GM12878 (cell line): Measurements from ENCODE around the gene CDH4. TPM values are rescaled to one million over a fixed set of nuclear protein-coding genes. Genes with fewer than 3 reads are reported as not detected.

Experiments used
- ATAC-seq: fragments of 200-7000 bp; cut with Tn5 transposase; 3 replicates; pipeline ENCODE4 v1.9.1; 2020; ENCODE audit warnings: mild to moderate bottlenecking, moderate library complexity
- BruUV-seq: library from RNA; stranded (reverse); fragments of 400-500 nt; replicated peaks from 2 replicates; lab custom pipeline; 2021; lab: Mats Ljungman, UMichigan
- CTCF ChIA-PET: fragments of 300-600 bp; sonication (Branson Sonifier 250); formaldehyde crosslinking; extraction: SDS; loops from one replicate; lab custom pipeline; 2021; ENCODE audit warnings: inconsistent platforms; lab: Yijun Ruan, JAX
- POLR2A ChIA-PET: fragments of 350-600 bp; formaldehyde crosslinking; extraction: SDS; loops from one replicate; lab custom pipeline; 2021; ENCODE audit warnings: inconsistent platforms; lab: Charles Lee
- RAD21 ChIA-PET: fragments of 300-600 bp; sonication (Branson Sonifier 250); formaldehyde crosslinking; loops from one replicate; lab custom pipeline; 2023; ENCODE audit warnings: antibody characterized with exemption; ENCODE audit not compliant: unreplicated experiment; lab: Charles Lee
- SMC1A ChIA-PET: fragments of 300-600 bp; sonication (Branson Sonifier 250); formaldehyde crosslinking; loops from one replicate; lab custom pipeline; 2023; ENCODE audit not compliant: unreplicated experiment, uncharacterized antibody; lab: Charles Lee
- DNase-seq: peaks from one replicate; pipeline ENCODE4 v3.0.0-alpha.2; 2011; ENCODE audit warnings: low read depth, low spot score
- FAIRE-seq: peaks from 3 replicates; lab custom pipeline; 2011; peaks lifted over from hg19 to GRCh38; lab: Jason Lieb, UNC
- H2AFZ ChIP-seq: 2 replicates; pipeline ENCODE4 v1.6.0; 2011; ENCODE audit warnings: low read depth, low read length, control low read depth; ENCODE audit not compliant: control insufficient read depth
- H3K27ac ChIP-seq: 2 replicates; pipeline ENCODE4 v1.5.1; 2011; ENCODE audit warnings: control low read depth; ENCODE audit not compliant: control insufficient read depth, insufficient read depth
- H3K27me3 ChIP-seq, 2 experiments: replicated peaks in 1 of 2; 2 replicates each; pipeline versions ENCODE4 v1.6.0 to v1.6.1; 2011; ENCODE audit warnings: low read length in 1 of 2; ENCODE audit not compliant: control insufficient read depth in 2 of 2, insufficient read depth in 2 of 2
- H3K36me3 ChIP-seq, 2 experiments: 2 replicates each; pipeline ENCODE4 v1.5.1; 2011; ENCODE audit warnings: low read length in 1 of 2; ENCODE audit not compliant: control insufficient read depth in 2 of 2, insufficient read depth in 2 of 2
- H3K4me1 ChIP-seq: 2 replicates; pipeline ENCODE4 v1.6.1; 2011; ENCODE audit warnings: mild to moderate bottlenecking, low read length, moderate library complexity, mixed read lengths; ENCODE audit not compliant: control insufficient read depth, insufficient read depth
- H3K4me2 ChIP-seq: 2 replicates; pipeline ENCODE4 v1.6.0; 2011; ENCODE audit warnings: control low read depth; ENCODE audit not compliant: control insufficient read depth, insufficient read depth
- H3K4me3 ChIP-seq: fragments of 200-600 bp; sonication (generic); 2 replicates; pipeline ENCODE4 v1.5.1; 2016
- H3K79me2 ChIP-seq: 2 replicates; pipeline ENCODE4 v1.6.0; 2011; ENCODE audit warnings: low read length; ENCODE audit not compliant: control insufficient read depth, insufficient read depth
- H3K9ac ChIP-seq: 2 replicates; pipeline ENCODE4 v1.8.0; 2011; ENCODE audit warnings: low read length, control low read depth, mixed read lengths; ENCODE audit not compliant: control insufficient read depth, insufficient read depth
- H3K9me3 ChIP-seq: replicated peaks from 3 replicates; pipeline ENCODE4 v1.5.1; 2011; ENCODE audit warnings: mild to moderate bottlenecking, low read length; ENCODE audit not compliant: control insufficient read depth, insufficient read depth
- H4K20me1 ChIP-seq: 2 replicates; pipeline ENCODE4 v1.6.0; 2011; ENCODE audit not compliant: control insufficient read depth, insufficient read depth
- MEF2A ChIP-seq: IDR thresholded peaks from 2 replicates; pipeline ENCODE4 v1.6.1; 2011; ENCODE audit warnings: low read depth, mild to moderate bottlenecking, low read length, moderate library complexity; ENCODE audit not compliant: insufficient read depth
- MTA3 ChIP-seq: IDR thresholded peaks from 2 replicates; pipeline ENCODE4 v1.6.1; 2012; ENCODE audit warnings: low read length, inconsistent platforms, borderline replicate concordance
- NFYA ChIP-seq: IDR thresholded peaks from 2 replicates; pipeline ENCODE4 v1.6.1; 2011; ENCODE audit warnings: low read depth, mild to moderate bottlenecking, low read length, improper control_type of control experiment, borderline replicate concordance
- SMC3 ChIP-seq: IDR thresholded peaks from 2 replicates; pipeline ENCODE4 v1.6.1; 2011; ENCODE audit warnings: low read length, improper control_type of control experiment, borderline replicate concordance
- YY1 ChIP-seq: IDR thresholded peaks from 2 replicates; pipeline ENCODE4 v1.6.1; 2011; ENCODE audit warnings: low read depth, mild to moderate bottlenecking, low read length
- ZNF207 ChIP-seq: fragments of 450-650 bp; IDR thresholded peaks from 2 replicates; pipeline ENCODE4 v1.6.1; 2014; ENCODE audit warnings: antibody characterized with exemption, mild to moderate bottlenecking, borderline replicate concordance
- WGBS: methylation state at CpG from one replicate; pipeline ENCODE4 v1.1.6; 2016; ENCODE audit warnings: low lambda C conversion rate; ENCODE audit not compliant: insufficient replicate concordance, insufficient coverage; ENCODE audit errors: missing lambda C conversion rate; 5-methylcytosine and 5-hydroxymethylcytosine counted together
- in situ Hi-C: fragments of 300-500 bp; cut with MboI; formaldehyde crosslinking; loops from 9 replicates; pipeline ENCODE4 v1.14.3; 2018; ENCODE audit warnings: mixed read lengths
- intact Hi-C: fragments of 100-400 bp; cut with micrococcal nuclease; formaldehyde crosslinking; loops from one replicate; pipeline ENCODE4 v1.14.2; 2022; ENCODE audit not compliant: unreplicated experiment
- polyA plus RNA-seq, 11 experiments: library from polyadenylated mRNA; depleted of rRNA in 4 of 11; unstranded in 6 of 11; stranded (reverse) in 5 of 11; fragments of >200 nt; fragmentation: Nextera tagmentation in 4 of 11; fragmentation: Illumina TruSeq in 1 of 11; extraction: Ambion mirVana in 4 of 11; extraction: Trizol in 1 of 11; gene quantifications; 1 replicate in 1 of 11; 2 replicates in 10 of 11; pipeline versions ENCODE4 v1.2.1 to v1.2.3, GENCODE V29; 2011 to 2016; ENCODE audit warnings: inconsistent platforms in 2 of 11, missing spikeins in 2 of 11, low read depth in 1 of 11
- total RNA-seq, 4 experiments: library from RNA; depleted of rRNA in 3 of 4; stranded (reverse); fragments of >200 nt in 3 of 4; fragmentation: Illumina TruSeq in 1 of 4; extraction: Trizol in 1 of 4; gene quantifications; 2 replicates each; pipeline versions ENCODE4 v1.2.1 to v1.2.3, GENCODE V29; 2013 to 2021
- TF ChIP-seq, protein P1 (sequence below): fragments of 450-650 bp; IDR thresholded peaks from 2 replicates; pipeline ENCODE4 v1.6.1; 2017; ENCODE audit warnings: mild to moderate bottlenecking, moderate library complexity
- TF ChIP-seq, protein P2 (sequence below): fragments of 450-650 bp; IDR thresholded peaks from 2 replicates; pipeline ENCODE4 v1.6.1; 2016; ENCODE audit warnings: mild to moderate bottlenecking
- TF ChIP-seq, protein P3 (sequence below): IDR thresholded peaks from 2 replicates; pipeline ENCODE4 v1.6.1; 2012; ENCODE audit warnings: improper control_type of control experiment, low read depth, low read length; ENCODE audit not compliant: insufficient replicate concordance

The CDH4 gene
- total and polyA plus RNA-seq, 10 of the 15 experiments (the other 5 are each of a cell fraction or from before 2014, with no cell fraction given), result not detected

DNA sequence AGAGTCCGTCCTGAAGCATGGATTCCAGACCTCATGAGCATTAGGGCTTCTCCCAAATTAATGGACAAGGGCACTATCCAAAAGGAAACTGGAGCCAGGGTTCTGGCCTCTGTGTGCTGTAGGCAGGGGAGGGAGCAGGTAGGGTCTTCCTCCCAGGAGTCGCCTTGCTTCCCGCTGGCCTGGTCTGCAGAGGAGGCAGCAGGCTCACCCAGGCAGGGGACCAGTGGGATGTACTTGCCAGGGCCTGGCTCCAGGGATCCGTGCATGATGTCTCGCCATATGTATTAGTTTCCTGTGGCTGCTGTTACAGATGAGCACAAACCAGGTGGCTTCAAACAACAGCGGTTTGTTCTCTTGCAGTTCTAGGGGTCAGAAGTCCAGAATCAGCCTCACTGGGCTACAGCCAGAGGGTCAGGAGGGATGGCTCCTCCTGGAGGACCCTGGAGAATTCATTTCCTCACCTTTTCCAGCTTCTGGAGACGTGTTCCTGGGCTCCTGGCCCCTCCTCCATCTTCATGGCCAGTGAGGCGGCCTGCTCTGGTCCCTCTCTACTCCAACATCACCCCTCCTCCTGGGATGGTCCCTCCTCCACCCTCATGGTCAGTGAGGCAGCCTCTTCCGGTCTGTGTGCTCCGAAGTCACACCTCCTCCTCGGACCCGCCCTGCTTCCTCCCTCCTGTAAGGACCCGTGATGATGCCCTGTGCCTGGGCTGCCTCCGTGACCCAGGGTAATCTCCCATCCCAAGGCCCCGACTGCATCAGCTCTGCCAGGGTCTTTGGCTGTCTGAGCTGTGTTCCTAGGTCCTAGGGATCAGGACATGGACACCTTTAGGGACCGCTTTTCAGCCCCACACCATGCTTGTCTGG, 329.1 kb downstream of the CDH4 start (continued):
- TF ChIP-seq, protein P1, sequence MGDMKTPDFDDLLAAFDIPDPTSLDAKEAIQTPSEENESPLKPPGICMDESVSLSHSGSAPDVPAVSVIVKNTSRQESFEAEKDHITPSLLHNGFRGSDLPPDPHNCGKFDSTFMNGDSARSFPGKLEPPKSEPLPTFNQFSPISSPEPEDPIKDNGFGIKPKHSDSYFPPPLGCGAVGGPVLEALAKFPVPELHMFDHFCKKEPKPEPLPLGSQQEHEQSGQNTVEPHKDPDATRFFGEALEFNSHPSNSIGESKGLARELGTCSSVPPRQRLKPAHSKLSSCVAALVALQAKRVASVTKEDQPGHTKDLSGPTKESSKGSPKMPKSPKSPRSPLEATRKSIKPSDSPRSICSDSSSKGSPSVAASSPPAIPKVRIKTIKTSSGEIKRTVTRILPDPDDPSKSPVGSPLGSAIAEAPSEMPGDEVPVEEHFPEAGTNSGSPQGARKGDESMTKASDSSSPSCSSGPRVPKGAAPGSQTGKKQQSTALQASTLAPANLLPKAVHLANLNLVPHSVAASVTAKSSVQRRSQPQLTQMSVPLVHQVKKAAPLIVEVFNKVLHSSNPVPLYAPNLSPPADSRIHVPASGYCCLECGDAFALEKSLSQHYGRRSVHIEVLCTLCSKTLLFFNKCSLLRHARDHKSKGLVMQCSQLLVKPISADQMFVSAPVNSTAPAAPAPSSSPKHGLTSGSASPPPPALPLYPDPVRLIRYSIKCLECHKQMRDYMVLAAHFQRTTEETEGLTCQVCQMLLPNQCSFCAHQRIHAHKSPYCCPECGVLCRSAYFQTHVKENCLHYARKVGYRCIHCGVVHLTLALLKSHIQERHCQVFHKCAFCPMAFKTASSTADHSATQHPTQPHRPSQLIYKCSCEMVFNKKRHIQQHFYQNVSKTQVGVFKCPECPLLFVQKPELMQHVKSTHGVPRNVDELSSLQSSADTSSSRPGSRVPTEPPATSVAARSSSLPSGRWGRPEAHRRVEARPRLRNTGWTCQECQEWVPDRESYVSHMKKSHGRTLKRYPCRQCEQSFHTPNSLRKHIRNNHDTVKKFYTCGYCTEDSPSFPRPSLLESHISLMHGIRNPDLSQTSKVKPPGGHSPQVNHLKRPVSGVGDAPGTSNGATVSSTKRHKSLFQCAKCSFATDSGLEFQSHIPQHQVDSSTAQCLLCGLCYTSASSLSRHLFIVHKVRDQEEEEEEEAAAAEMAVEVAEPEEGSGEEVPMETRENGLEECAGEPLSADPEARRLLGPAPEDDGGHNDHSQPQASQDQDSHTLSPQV, result no peak
- TF ChIP-seq YY1, result no peak
- no peak for TF ChIP-seq ZNF207

DNA sequence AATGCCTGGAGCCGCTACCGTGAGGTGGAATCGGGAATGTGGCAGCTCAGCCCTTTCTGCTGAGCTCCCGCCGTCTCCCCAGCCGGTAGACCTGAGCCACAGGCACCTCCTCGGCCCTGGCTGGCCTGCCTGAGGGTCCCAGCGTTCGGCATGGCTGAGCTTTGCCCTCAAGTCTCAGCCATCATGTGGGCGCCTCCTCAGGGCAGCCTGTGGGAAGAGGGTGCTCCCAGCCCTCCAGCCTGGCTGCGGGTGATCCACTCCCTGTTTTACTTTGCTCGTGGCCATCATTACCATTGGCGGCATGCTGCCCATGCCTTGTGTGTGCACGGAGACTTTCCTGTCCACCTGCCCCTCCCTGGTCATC, 329.7 kb downstream of the CDH4 start:
- DNase-seq (no peak), ATAC-seq (no peak), FAIRE-seq (no peak)
- in situ Hi-C loops, result no loop called here
- Histone ChIP-seq H3K4me1 (no peaks in the 10 kb centered on the region), H4K20me1 (no peaks in the 10 kb centered on the region), H3K4me2 (no peak overlapping the region), H3K27me3 (no peaks in the 10 kb centered on the region), H3K79me2 (no peaks in the 10 kb centered on the region), H3K9ac (no peak overlapping the region), H3K36me3 (no peaks in the 10 kb centered on the region), H2AFZ (no peak overlapping the region), H3K4me3 (no peak overlapping the region), H3K9me3 (no peaks in the 10 kb centered on the region; the same call in 2 of the 3 replicates), H3K27ac (no peak overlapping the region)
- no TSS peak for BruUV-seq
- 26% methylated on average over 14 of the region's 14 CpGs for WGBS
- RAD21 ChIA-PET, result no interaction called here
- SMC1A ChIA-PET, result no interaction called here
- CTCF ChIA-PET, result no interaction called here
- POLR2A ChIA-PET, result no interaction called here
- intact Hi-C loops, result no loop called here
- TF ChIP-seq SMC3 (no peak), NFYA (no peak), MTA3 (no peak), MEF2A (no peak)
- TF ChIP-seq, protein P2, sequence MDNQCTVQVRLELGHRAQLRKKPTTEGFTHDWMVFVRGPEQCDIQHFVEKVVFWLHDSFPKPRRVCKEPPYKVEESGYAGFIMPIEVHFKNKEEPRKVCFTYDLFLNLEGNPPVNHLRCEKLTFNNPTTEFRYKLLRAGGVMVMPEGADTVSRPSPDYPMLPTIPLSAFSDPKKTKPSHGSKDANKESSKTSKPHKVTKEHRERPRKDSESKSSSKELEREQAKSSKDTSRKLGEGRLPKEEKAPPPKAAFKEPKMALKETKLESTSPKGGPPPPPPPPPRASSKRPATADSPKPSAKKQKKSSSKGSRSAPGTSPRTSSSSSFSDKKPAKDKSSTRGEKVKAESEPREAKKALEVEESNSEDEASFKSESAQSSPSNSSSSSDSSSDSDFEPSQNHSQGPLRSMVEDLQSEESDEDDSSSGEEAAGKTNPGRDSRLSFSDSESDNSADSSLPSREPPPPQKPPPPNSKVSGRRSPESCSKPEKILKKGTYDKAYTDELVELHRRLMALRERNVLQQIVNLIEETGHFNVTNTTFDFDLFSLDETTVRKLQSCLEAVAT, result no peak
- TF ChIP-seq, protein P3, sequence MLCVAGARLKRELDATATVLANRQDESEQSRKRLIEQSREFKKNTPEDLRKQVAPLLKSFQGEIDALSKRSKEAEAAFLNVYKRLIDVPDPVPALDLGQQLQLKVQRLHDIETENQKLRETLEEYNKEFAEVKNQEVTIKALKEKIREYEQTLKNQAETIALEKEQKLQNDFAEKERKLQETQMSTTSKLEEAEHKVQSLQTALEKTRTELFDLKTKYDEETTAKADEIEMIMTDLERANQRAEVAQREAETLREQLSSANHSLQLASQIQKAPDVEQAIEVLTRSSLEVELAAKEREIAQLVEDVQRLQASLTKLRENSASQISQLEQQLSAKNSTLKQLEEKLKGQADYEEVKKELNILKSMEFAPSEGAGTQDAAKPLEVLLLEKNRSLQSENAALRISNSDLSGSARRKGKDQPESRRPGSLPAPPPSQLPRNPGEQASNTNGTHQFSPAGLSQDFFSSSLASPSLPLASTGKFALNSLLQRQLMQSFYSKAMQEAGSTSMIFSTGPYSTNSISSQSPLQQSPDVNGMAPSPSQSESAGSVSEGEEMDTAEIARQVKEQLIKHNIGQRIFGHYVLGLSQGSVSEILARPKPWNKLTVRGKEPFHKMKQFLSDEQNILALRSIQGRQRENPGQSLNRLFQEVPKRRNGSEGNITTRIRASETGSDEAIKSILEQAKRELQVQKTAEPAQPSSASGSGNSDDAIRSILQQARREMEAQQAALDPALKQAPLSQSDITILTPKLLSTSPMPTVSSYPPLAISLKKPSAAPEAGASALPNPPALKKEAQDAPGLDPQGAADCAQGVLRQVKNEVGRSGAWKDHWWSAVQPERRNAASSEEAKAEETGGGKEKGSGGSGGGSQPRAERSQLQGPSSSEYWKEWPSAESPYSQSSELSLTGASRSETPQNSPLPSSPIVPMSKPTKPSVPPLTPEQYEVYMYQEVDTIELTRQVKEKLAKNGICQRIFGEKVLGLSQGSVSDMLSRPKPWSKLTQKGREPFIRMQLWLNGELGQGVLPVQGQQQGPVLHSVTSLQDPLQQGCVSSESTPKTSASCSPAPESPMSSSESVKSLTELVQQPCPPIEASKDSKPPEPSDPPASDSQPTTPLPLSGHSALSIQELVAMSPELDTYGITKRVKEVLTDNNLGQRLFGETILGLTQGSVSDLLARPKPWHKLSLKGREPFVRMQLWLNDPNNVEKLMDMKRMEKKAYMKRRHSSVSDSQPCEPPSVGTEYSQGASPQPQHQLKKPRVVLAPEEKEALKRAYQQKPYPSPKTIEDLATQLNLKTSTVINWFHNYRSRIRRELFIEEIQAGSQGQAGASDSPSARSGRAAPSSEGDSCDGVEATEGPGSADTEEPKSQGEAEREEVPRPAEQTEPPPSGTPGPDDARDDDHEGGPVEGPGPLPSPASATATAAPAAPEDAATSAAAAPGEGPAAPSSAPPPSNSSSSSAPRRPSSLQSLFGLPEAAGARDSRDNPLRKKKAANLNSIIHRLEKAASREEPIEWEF, result no peak
